CD4-positive, alpha-beta T cell treated with Interleukin-17A for 4 hours (primary cell): Measurements from ENCODE around the gene PRSS36.
"Not testable (repeated sequence)": the region's sequence is repeated elsewhere in the genome, so short reads cannot be mapped to it uniquely, and the experiment has no call there.

Experiments used
- DNase-seq: peaks from one replicate; pipeline ENCODE4 v3.0.0-alpha.2; 2020; ENCODE audit warnings: mixed read lengths

PRSS36 gene

GRCh38 chr16:31141489-31142108 is 8.3 kb downstream of the PRSS36 start:
- peak; percentile 17 for DNase-seq

- DNase-seq, result not testable (repeated sequence)
Measured at GRCh38 chr16:31141071-31141469, 8.8 kb downstream of the PRSS36 start.

- no peak for DNase-seq
Measured at GRCh38 chr16:31138621-31139578, 11.0 kb downstream of the PRSS36 start.

- DNase-seq, result not testable (repeated sequence)
Measured at GRCh38 chr16:31136822-31137499, 12.9 kb downstream of the PRSS36 start.

GRCh38 chr16:31136287-31136662 is 13.6 kb downstream of the PRSS36 start:
- DNase-seq, result no peak

GRCh38 chr16:31135535-31136286 is 14.2 kb downstream of the PRSS36 start, which contains the start of gene PRSS8:
TSS of gene PRSS8 (minus strand) at chr16:31135727. CDS start at chr16:31135498, 229 bp downstream.
- DNase-seq, result no peak

- no peak for DNase-seq
Measured at GRCh38 chr16:31134625-31135534, 15.0 kb downstream of the PRSS36 start.

- no peak for DNase-seq
Measured at GRCh38 chr16:31134091-31134571, 15.7 kb downstream of the PRSS36 start.

GRCh38 chr16:31133046-31133501 is 16.8 kb downstream of the PRSS36 start:
- no peak for DNase-seq

GRCh38 chr16:31132303-31132979 is 17.4 kb downstream of the PRSS36 start:
- DNase-seq, result no peak

GRCh38 chr16:31131841-31132271 is 18.0 kb downstream of the PRSS36 start:
- DNase-seq, result no peak

- no peak for DNase-seq
Measured at GRCh38 chr16:31131416-31131815, 18.4 kb downstream of the PRSS36 start.

- no peak for DNase-seq
Measured at GRCh38 chr16:31130899-31131298, 19.0 kb downstream of the PRSS36 start.

- no peak for DNase-seq
Measured at GRCh38 chr16:31130336-31130891, 19.5 kb downstream of the PRSS36 start.

GRCh38 chr16:31129568-31130335 is 20.1 kb downstream of the PRSS36 start:
- DNase-seq, result no peak

- no peak for DNase-seq
Measured at GRCh38 chr16:31128711-31129567, 20.9 kb downstream of the PRSS36 start.

GRCh38 chr16:31127182-31127581 is 22.7 kb downstream of the PRSS36 start:
- no peak for DNase-seq

GRCh38 chr16:31125844-31126243 is 24.0 kb downstream of the PRSS36 start:
- no peak for DNase-seq
